Activated naive CD8-positive, alpha-beta T cell treated with anti-CD3 and anti-CD28 coated beads for 36 hours (primary cell): Measurements from ENCODE around the gene PACS1. TPM values are rescaled to one million over a fixed set of nuclear protein-coding genes. Genes with fewer than 3 reads are reported as not detected.
"Not testable (repeated sequence)": the region's sequence is repeated elsewhere in the genome, so short reads cannot be mapped to it uniquely, and the experiment has no call there.

Experiments
- DNase-seq: peaks from one replicate; pipeline ENCODE4 v3.0.0; 2021
- H3K27ac Mint-ChIP-seq: one replicate; pipeline ENCODE4 v1.8.0; 2022; ENCODE audit warnings: mild to moderate bottlenecking, moderate library complexity, mixed read lengths
- H3K27me3 Mint-ChIP-seq: one replicate; pipeline ENCODE4 v1.8.0; 2022; ENCODE audit warnings: mild to moderate bottlenecking, mixed read lengths
- H3K36me3 Mint-ChIP-seq: one replicate; pipeline ENCODE4 v1.8.0; 2021; ENCODE audit warnings: mild to moderate bottlenecking, mixed read lengths
- H3K4me1 Mint-ChIP-seq: one replicate; pipeline ENCODE4 v1.8.0; 2021; ENCODE audit warnings: mixed read lengths
- H3K4me3 Mint-ChIP-seq: one replicate; pipeline ENCODE4 v1.8.0; 2022; ENCODE audit warnings: mild to moderate bottlenecking, moderate library complexity, mixed read lengths
- H3K9me3 Mint-ChIP-seq: one replicate; pipeline ENCODE4 v1.8.0; 2022; ENCODE audit warnings: mixed read lengths
- total RNA-seq, 2 experiments: library from RNA; stranded (reverse); gene quantifications; one replicate each; pipeline ENCODE4 v1.2.3, GENCODE V29; 2021

Gene PACS1
- total RNA-seq, 2 experiments from 2014 or later = 58.4 to 61.4 TPM

DNA sequence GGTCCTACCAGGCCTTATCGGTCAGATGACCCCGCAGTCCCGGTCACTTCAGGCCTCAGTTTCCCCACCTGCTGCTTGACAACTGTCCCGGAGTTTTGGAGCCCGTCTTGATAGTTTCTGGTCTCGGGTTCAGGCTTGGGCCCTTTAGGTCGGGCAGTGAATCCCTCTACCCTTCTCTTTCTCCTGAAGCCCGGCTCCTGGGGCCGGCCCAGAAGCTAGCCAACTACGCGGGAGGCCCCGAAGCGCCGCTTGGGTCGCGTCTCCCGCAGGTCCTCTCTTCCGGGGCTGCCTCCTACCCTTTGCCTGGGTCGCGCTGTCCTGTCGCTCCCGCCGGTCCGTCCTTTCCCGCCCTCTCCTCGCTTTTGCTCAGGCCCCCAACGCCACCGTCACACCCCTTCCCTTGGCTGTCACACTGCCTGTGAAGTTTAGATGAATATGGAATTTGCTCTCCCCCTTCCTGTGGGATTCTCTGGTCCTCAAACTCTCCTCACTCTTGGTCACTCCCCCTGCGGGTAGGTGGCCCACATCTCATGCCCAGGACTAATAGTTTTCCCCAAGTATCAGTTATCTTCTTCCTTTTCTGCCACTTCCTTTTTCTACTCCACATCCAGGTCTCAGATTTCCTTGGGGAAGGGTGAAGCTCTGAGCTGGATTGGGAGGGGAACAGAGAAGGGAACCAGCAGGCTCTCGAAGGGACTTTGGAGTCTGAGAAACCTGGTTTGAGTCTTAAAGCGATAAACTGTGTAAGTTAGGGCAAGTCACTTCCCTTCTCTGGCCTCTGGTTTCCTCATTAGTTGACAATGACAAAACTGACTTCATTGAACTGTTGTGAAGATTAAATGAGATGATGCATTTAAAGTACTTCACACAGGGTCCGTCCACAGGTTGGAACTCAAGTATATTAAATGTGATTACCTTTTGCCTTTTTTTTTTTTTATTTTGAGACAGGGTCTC, 199.2 kb downstream of the PACS1 start:
- no peaks in the 10 kb centered on the region for H3K27me3 Mint-ChIP-seq
- no peak for DNase-seq
- peak overlapping the region; percentile 96 for H3K27ac Mint-ChIP-seq
- H3K4me1 Mint-ChIP-seq = peaks cover 28% of the 10 kb centered on the region
- no peaks in the 10 kb centered on the region for H3K9me3 Mint-ChIP-seq
- peaks cover 8% of the 10 kb centered on the region for H3K36me3 Mint-ChIP-seq
- H3K4me3 Mint-ChIP-seq = peak overlapping the region; percentile 86

DNA sequence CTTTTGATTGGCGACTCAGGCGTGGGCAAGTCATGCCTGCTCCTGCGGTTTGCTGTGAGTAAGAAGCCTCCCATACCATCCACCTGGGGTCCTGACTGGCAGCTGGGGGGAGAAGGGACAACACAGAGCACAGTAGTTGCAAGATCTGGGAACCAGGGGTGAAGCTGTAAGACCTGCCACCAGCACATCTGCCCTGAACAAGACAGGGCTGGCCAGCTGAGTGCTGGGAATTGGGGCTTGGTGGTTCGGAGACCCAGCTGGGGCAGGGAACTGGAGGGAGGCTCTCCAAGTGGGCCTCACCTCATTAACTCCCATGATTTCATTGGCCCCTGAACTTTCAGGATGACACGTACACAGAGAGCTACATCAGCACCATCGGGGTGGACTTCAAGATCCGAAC, 201.7 kb downstream of the PACS1 start:
- Mint-ChIP-seq H3K27ac (peak overlapping the region; percentile 58), H3K27me3 (no peaks in the 10 kb centered on the region), H3K36me3 (peaks cover 13% of the 10 kb centered on the region), H3K4me1 (peaks cover 28% of the 10 kb centered on the region), H3K9me3 (no peaks in the 10 kb centered on the region), H3K4me3 (no peak overlapping the region)
- no peak for DNase-seq

DNA sequence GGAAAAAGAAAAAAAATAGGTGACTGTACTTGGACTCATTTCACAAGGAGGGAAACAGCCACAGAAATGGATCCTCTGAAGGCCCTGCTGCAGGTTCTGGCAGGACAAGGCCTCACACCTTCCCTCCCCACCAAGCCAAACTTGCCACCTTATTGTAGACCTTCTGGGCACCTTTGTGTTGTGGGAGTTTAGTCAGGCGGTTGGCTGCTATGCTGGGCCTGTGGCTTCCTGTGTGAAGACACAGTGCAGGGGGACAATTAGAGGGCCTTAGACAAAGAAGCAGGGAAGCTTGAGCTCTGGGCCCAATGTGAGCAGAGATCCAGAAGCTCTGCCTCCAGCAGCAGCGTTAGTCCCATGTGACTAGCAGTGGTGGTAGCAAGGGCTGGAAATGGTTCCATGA, 202.5 kb downstream of the PACS1 start:
- Mint-ChIP-seq H3K27ac (no peak overlapping the region), H3K36me3 (peaks cover 13% of the 10 kb centered on the region), H3K4me3 (no peak overlapping the region), H3K4me1 (peaks cover 28% of the 10 kb centered on the region), H3K27me3 (no peaks in the 10 kb centered on the region), H3K9me3 (no peaks in the 10 kb centered on the region)
- no peak for DNase-seq

DNA sequence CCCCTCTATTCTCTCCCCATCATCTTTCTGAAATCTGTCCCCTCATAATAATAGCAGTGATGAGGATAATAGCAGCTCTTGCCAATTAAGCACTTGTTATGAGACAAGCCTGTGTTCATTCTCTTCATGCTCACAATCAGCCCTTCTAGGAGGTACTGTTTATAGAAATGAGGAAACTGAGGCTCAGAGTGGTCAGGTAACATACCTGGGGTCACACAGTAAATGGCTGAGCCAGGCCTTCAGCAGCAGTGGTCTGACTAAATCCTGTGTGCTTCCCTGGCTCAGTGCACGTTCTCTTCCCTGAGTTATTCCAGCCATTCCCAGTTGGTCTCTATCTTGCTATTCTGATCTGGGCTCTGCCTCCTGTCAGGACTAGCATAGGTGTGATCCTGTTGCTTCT, 204.1 kb downstream of the PACS1 start:
- Mint-ChIP-seq H3K27ac (no peak overlapping the region), H3K36me3 (peaks cover 13% of the 10 kb centered on the region), H3K9me3 (no peaks in the 10 kb centered on the region), H3K4me3 (no peak overlapping the region), H3K27me3 (peaks cover 6% of the 10 kb centered on the region), H3K4me1 (peaks cover 26% of the 10 kb centered on the region)
- no peak for DNase-seq

DNA sequence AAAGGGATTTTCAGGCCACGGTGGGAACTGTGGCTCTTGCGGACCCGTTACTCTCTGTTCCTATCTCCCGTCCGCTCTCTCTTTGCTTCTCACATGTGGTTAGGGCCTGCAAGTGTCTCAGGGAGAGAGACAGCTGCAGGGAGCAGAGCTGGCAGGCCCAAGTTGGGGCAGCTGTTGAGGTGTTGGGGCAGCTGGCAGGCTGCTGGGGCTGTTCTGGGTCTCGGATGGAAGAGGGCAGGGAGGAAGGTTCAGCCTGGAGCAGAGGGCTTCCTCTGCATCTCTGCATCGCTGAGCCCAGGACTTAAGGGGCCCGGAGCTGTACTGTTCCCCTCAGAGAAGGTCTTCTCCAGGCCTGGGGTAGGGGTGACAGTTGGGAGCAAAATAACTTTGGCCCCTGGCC, 205.3 kb downstream of the PACS1 start:
- Mint-ChIP-seq H3K27me3 (peaks cover 10% of the 10 kb centered on the region), H3K4me1 (peaks cover 22% of the 10 kb centered on the region), H3K36me3 (peaks cover 13% of the 10 kb centered on the region), H3K9me3 (no peaks in the 10 kb centered on the region), H3K4me3 (no peak overlapping the region), H3K27ac (no peak overlapping the region)
- no peak for DNase-seq

DNA sequence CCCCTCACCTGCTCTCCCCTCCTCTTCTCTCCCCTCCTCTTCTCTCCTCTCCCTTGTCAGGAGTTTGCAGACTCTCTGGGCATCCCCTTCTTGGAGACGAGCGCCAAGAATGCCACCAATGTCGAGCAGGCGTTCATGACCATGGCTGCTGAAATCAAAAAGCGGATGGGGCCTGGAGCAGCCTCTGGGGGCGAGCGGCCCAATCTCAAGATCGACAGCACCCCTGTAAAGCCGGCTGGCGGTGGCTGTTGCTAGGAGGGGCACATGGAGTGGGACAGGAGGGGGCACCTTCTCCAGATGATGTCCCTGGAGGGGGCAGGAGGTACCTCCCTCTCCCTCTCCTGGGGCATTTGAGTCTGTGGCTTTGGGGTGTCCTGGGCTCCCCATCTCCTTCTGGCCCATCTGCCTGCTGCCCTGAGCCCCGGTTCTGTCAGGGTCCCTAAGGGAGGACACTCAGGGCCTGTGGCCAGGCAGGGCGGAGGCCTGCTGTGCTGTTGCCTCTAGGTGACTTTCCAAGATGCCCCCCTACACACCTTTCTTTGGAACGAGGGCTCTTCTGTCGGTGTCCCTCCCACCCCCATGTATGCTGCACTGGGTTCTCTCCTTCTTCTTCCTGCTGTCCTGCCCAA, 206.0 kb downstream of the PACS1 start:
- H3K27ac Mint-ChIP-seq = no peak overlapping the region
- no peak for DNase-seq
- H3K36me3 Mint-ChIP-seq = peaks cover 10% of the 10 kb centered on the region
- H3K4me1 Mint-ChIP-seq = peaks cover 17% of the 10 kb centered on the region
- H3K27me3 Mint-ChIP-seq = peaks cover 10% of the 10 kb centered on the region
- no peak overlapping the region for H3K4me3 Mint-ChIP-seq
- no peaks in the 10 kb centered on the region for H3K9me3 Mint-ChIP-seq

DNA sequence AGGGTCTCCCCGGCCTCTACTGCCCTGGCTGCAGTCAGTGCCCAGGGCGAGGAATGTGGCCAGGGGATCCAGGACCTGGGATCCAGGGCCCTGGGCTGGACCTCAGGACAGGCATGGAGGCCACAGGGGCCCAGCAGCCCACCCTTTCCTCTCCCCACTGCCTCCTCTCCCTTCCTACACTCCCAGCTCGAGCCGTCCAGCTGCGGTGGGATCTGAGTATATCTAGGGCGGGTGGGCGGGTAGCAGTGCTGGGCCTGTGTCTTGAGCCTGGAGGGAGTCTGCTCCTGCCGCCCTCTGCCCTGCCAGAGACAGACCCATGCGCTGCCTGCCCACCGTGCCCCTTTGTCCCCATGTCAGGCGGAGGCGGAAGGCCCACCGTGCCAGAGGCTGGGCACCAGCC, 206.5 kb downstream of the PACS1 start:
- H3K9me3 Mint-ChIP-seq = not testable (repeated sequence)

DNA sequence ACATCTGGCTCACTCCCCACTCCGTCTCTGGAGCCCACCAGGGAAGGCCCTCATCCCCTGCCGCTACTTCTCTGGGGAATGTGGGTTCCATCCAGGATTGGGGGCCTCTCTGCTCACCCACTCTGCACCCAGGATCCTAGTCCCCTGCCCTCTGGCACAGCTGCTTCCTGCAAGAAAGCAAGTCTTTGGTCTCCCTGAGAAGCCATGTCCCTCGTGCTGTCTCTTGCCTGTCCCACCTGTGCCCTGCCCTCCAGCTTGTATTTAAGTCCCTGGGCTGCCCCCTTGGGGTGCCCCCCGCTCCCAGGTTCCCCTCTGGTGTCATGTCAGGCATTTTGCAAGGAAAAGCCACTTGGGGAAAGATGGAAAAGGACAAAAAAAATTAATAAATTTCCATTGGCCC, 207.0 kb downstream of the PACS1 start:
- not testable (repeated sequence) for H3K9me3 Mint-ChIP-seq, H3K36me3 Mint-ChIP-seq, H3K4me3 Mint-ChIP-seq, H3K27ac Mint-ChIP-seq, H3K27me3 Mint-ChIP-seq, DNase-seq
- H3K4me1 Mint-ChIP-seq = peaks cover 16% of the 10 kb centered on the region

More for the DNA sequence above, 206.5 kb downstream of the PACS1 start:
- not testable (repeated sequence) for DNase-seq, H3K4me3 Mint-ChIP-seq, H3K36me3 Mint-ChIP-seq, H3K27ac Mint-ChIP-seq, H3K27me3 Mint-ChIP-seq
- H3K4me1 Mint-ChIP-seq = peaks cover 16% of the 10 kb centered on the region

DNA sequence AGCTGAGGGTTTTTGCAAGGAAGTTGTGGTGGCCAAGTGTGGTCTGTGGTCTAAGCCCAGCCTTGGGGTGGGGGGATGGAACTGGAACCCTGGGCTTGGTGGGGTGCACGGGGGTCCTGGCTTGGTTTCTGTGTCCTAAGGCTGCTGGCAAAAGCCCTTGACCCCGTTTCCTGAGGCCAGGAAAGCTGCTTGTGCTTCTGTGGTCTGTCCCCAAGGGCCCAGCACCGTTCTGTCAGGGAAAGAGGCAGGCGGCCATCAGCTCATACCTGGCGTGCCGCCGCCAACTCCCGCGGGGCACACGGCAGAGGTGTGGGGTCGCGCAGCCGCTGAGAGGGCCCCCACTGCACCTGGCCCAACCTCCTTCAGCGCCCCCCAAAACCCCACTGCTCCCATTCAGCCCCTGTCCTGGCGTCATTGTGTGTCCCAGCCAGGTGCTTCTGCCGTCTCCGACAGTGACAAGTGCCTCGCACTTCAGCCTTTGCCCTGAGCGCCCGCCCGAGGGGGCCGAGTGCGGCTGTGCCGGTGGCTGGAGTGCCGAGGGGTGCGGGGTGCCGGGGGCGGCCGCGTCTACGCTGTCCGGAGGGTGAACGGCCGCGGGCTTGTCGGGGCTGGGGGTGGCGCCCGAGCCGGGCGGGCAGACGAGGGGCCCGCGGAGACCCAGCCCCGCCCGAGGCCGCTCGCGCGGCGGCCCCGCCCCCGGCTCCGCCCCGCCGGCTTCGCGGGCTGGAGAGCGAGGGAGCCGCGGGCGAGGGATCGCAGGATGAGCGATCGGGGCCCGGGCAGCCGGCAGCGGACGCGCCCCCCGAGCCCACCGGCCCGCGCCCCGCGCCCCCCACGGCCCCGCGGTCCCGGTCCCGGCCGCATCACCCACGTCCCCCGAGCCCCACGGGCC, 207.6 kb downstream of the PACS1 start, which contains the start of gene CNIH2:
Gene CNIH2, plus strand, starts transcription at position 705 of the 892 bp plus-strand sequence. CDS start 282 bp downstream, outside the sequence.
- DNase-seq = peak; percentile 64
- Mint-ChIP-seq H3K9me3 (no peaks in the 10 kb centered on the region), H3K4me1 (peaks cover 23% of the 10 kb centered on the region), H3K36me3 (peaks cover 7% of the 10 kb centered on the region), H3K27me3 (peaks cover 10% of the 10 kb centered on the region), H3K4me3 (peak within 1 kb of the TSS; percentile 80), H3K27ac (peak within 1 kb of the TSS; percentile 4)

DNA sequence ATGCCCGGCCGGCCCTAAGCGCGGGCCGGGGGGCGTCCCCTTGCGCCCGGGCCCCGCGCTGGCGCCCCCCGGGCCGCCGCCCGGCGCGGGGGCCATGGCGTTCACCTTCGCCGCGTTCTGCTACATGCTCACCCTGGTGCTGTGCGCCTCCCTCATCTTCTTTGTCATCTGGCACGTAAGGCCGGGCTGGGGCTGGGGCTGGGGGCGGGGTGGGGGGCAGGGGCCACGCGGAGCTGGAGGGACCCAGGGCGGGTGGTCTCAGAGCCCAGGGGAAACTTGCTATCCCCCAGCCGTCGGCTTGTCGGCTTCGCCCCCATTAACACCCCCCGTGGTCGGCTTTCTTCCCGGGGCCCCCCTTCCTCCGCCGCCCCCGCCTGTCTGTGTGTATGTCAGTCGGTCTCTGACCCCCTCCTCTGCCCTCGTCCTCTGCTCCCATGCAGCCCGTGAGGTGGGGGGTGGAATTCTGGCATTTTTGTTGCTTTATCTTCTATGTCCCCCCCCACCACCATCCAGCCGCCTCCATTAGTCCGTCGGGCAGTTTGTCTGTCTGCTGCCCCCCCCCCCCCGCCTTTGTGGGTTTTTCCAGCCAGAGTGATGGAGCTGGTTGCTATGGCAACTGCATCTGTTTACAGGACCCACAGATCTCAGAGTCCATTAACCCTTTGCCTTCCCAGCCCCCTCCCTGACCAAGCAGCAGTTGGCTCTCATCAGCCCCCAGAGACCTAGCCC, 208.5 kb downstream of the PACS1 start:
- Mint-ChIP-seq H3K9me3 (no peaks in the 10 kb centered on the region), H3K27me3 (peaks cover 10% of the 10 kb centered on the region), H3K4me1 (peaks cover 28% of the 10 kb centered on the region), H3K36me3 (peaks cover 4% of the 10 kb centered on the region), H3K27ac (peak overlapping the region; percentile 4), H3K4me3 (peak overlapping the region; percentile 80)
- peak; percentile 29 for DNase-seq

DNA sequence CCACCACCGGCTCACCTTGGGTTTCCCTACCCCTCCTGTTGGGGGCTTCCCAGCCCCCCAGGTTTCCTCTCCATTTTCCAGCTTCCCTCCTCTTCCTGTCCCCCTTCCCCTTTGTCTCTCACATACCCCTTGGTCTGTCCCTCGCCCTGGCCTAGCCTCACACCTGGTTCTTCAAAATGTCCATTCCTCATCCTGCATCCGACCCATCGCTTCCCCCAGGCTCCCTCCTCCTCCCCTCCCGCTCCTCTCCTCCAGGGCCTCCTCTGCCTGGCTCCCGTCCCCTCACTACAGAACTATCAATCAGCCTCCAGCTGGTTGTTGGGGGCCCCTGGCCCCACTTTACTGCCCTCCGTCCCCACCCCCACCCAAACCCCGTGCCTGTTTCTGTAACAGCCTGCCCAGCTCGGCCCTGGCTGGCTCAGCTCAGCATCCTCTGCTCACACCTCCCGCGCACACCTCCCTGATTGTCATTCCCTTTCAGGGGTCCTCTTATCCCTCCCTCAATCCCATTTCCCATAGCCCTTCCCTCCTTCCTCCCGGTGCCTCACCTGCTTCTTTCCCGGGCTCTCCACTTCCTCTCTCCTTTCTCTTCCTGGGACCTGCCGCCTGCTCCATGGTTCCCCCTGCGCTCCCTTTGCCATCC, 209.1 kb downstream of the PACS1 start:
- Mint-ChIP-seq H3K9me3 (no peaks in the 10 kb centered on the region), H3K4me3 (peak overlapping the region; percentile 80), H3K27me3 (peaks cover 10% of the 10 kb centered on the region), H3K27ac (peak overlapping the region; percentile 4), H3K36me3 (peaks cover 4% of the 10 kb centered on the region), H3K4me1 (peaks cover 28% of the 10 kb centered on the region)
- DNase-seq = no peak

DNA sequence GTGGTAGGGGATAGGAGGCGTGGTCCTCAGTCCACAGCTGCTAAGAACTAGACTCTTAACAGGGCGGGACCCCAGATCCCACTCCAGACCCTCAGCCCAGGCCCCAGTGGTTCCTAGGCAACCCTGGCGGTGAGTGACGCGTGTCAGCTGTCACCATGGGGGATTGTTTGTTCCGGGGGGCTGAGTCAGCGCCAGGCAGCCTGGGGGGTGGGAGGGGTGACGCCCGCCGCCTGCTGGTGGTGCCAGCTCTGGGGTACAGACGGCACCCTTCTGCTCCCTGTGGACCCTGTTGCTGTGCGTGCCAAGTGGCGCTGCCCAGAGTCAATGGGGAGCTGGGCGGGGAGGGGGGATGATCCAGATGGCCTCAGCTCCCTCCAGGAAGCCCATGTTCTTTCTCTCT, 210.4 kb downstream of the PACS1 start:
- H3K27me3 Mint-ChIP-seq = peaks cover 10% of the 10 kb centered on the region
- no peaks in the 10 kb centered on the region for H3K9me3 Mint-ChIP-seq
- no peak overlapping the region for H3K27ac Mint-ChIP-seq
- H3K4me1 Mint-ChIP-seq = peaks cover 28% of the 10 kb centered on the region
- H3K4me3 Mint-ChIP-seq = no peak overlapping the region
- DNase-seq = no peak
- peaks cover 11% of the 10 kb centered on the region for H3K36me3 Mint-ChIP-seq

DNA sequence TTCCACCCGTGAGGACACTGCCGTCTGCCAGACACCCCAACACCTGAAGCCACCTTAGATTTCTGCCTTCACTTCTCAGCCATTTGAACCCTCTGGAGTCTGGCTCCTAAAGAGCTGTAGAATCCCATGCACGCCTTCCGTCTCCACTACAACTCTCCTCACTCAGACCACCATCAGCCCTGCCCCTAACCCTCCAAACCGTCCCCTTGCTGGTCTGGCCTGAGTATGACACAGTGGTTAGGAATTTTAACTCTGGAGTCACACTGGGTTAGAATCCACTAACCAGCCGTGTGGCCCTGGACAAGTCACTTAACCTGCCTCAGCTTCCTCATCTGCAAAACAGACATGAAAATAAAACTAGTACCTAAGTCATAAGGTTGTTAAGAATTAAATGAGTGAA, 210.9 kb downstream of the PACS1 start:
- H3K27me3 Mint-ChIP-seq = peaks cover 10% of the 10 kb centered on the region
- peaks cover 28% of the 10 kb centered on the region for H3K4me1 Mint-ChIP-seq
- no peaks in the 10 kb centered on the region for H3K9me3 Mint-ChIP-seq
- peaks cover 8% of the 10 kb centered on the region for H3K36me3 Mint-ChIP-seq
- no peak overlapping the region for H3K27ac Mint-ChIP-seq
- no peak overlapping the region for H3K4me3 Mint-ChIP-seq
- DNase-seq = no peak
